ENCODE results near the gene ZNF44. TPM values are rescaled to one million over a fixed set of nuclear protein-coding genes. Genes with fewer than 3 reads are reported as not detected.

ZNF44 gene
- total RNA-seq, 2 experiments from 2014 or later = 30.4 to 31.4 TPM

GRCh38 chr19:12260236-12260635, 34.4 kb downstream of the ZNF44 start:
- ChIA-PET POLR2A (no interaction called here), CTCF (no interaction called here)
- intact Hi-C loops (cut with DNase I, micrococcal nuclease) = no loop called here
- Mint-ChIP-seq H3K36me3 (ENCODE audit: low read depth) (peaks cover 54% of the 10 kb centered on the region), H3K9me3 (peaks cover 13% of the 10 kb centered on the region), H3K4me3 (no peak overlapping the region), H3K27ac (no peak overlapping the region), H3K4me1 (ENCODE audit: low read depth) (no peaks in the 10 kb centered on the region), H3K27me3 (no peaks in the 10 kb centered on the region)
- Histone ChIP-seq H3K4me3 (ENCODE audit: low read length) (no peak overlapping the region), H3K4me1 (ENCODE audit: insufficient read depth, low read length) (no peaks in the 10 kb centered on the region), H3K9me3 (ENCODE audit: control insufficient read depth in 1 of 2, insufficient read depth in 1 of 2, low read length in 2 of 2) (peaks cover 18 to 68% of the 10 kb centered on the region in 2 experiments), H3K27me3 (ENCODE audit: control insufficient read depth in 1 of 2, insufficient read depth in 2 of 2, low read length in 2 of 2) (no peaks in the 10 kb centered on the region), H3K36me3 (ENCODE audit: insufficient read depth, low read length) (no peaks in the 10 kb centered on the region), H3K27ac (ENCODE audit: low read depth in 1 of 2, low read length in 2 of 2) (no peak overlapping the region)
- TF ChIP-seq CTCF (IDR thresholded peaks at IDR 0.05) = no peak
- DNase-seq (no peak), ATAC-seq (ENCODE audit: poor library complexity) (no peak)

GRCh38 chr19:12255372-12255771, 39.3 kb downstream of the ZNF44 start:
- H3K4me1 Mint-ChIP-seq (ENCODE audit: low read depth) = no peaks in the 10 kb centered on the region
- no peak for ATAC-seq (ENCODE audit: poor library complexity)
- ChIA-PET CTCF (interaction anchor here (0.6 kb wide), 1 partner anchor 69 kb away, joined by 4 read pairs; no protein-coding TSS in a partner anchor), POLR2A (no interaction called here)
- H3K9me3 ChIP-seq (ENCODE audit: control insufficient read depth in 1 of 2, insufficient read depth in 1 of 2, low read length in 2 of 2) = peaks cover 27 to 72% of the 10 kb centered on the region in 2 experiments
- peaks cover 63% of the 10 kb centered on the region for H3K36me3 Mint-ChIP-seq (ENCODE audit: low read depth)
- intact Hi-C loops (cut with DNase I, micrococcal nuclease) = no loop called here
- H3K27me3 Mint-ChIP-seq = no peaks in the 10 kb centered on the region
- no peak overlapping the region for H3K27ac ChIP-seq (ENCODE audit: low read depth in 1 of 2, low read length in 2 of 2)
- H3K27ac Mint-ChIP-seq = no peak overlapping the region
- no peaks in the 10 kb centered on the region for H3K27me3 ChIP-seq (ENCODE audit: control insufficient read depth in 1 of 2, insufficient read depth in 2 of 2, low read length in 2 of 2)
- H3K4me3 ChIP-seq (ENCODE audit: low read length) = no peak overlapping the region
- H3K4me3 Mint-ChIP-seq = no peak overlapping the region
- peaks cover 3% of the 10 kb centered on the region for H3K36me3 ChIP-seq (ENCODE audit: insufficient read depth, low read length)
- peaks cover 11% of the 10 kb centered on the region for H3K9me3 Mint-ChIP-seq
- DNase-seq = no peak
- no peak for TF ChIP-seq CTCF (IDR thresholded peaks at IDR 0.05)
- no peaks in the 10 kb centered on the region for H3K4me1 ChIP-seq (ENCODE audit: insufficient read depth, low read length)

GRCh38 chr19:12247644-12248222, 47.0 kb downstream of the ZNF44 start:
- H3K27me3 ChIP-seq (ENCODE audit: control insufficient read depth in 1 of 2, insufficient read depth in 2 of 2, low read length in 2 of 2) = no peaks in the 10 kb centered on the region
- ChIA-PET POLR2A (no interaction called here), CTCF (no interaction called here)
- Mint-ChIP-seq H3K36me3 (ENCODE audit: low read depth) (peaks cover 92% of the 10 kb centered on the region), H3K27ac (no peak overlapping the region), H3K4me1 (ENCODE audit: low read depth) (no peaks in the 10 kb centered on the region), H3K27me3 (no peaks in the 10 kb centered on the region), H3K9me3 (peaks cover 21% of the 10 kb centered on the region), H3K4me3 (no peak overlapping the region)
- TF ChIP-seq CTCF (IDR thresholded peaks at IDR 0.05) = no peak
- no peak overlapping the region for H3K4me3 ChIP-seq (ENCODE audit: low read length)
- peaks cover 34% of the 10 kb centered on the region for H3K36me3 ChIP-seq (ENCODE audit: insufficient read depth, low read length)
- H3K9me3 ChIP-seq (ENCODE audit: control insufficient read depth in 1 of 2, insufficient read depth in 1 of 2, low read length in 2 of 2) = peaks cover 36 to 81% of the 10 kb centered on the region in 2 experiments
- ATAC-seq (ENCODE audit: poor library complexity) (no peak), DNase-seq (no peak)
- H3K4me1 ChIP-seq (ENCODE audit: insufficient read depth, low read length) = no peaks in the 10 kb centered on the region
- intact Hi-C loops (cut with DNase I, micrococcal nuclease) = no loop called here
- no peak overlapping the region for H3K27ac ChIP-seq (ENCODE audit: low read depth in 1 of 2, low read length in 2 of 2)

All from CD4-positive, alpha-beta T cell (primary cell).